HFFc6 (cell line): ENCODE measurements around the gene VMAC. TPM values are rescaled to one million over a fixed set of nuclear protein-coding genes. Genes with fewer than 3 reads are reported as not detected.

Source experiments
- DNase-seq: peaks from one replicate; pipeline ENCODE4 v3.0.0-alpha.2; 2018
- H3K27ac Mint-ChIP-seq: 2 replicates; pipeline ENCODE4 v1.8.0; 2020; ENCODE audit warnings: mild to moderate bottlenecking, mixed read lengths
- H3K27me3 Mint-ChIP-seq: 2 replicates; pipeline ENCODE4 v1.8.0; 2021; ENCODE audit warnings: mild to moderate bottlenecking, moderate library complexity, mixed read lengths; ENCODE audit not compliant: insufficient read depth
- H3K36me3 Mint-ChIP-seq: 2 replicates; pipeline ENCODE4 v1.8.0; 2021; ENCODE audit warnings: low read depth, mixed read lengths
- H3K4me1 Mint-ChIP-seq: 2 replicates; pipeline ENCODE4 v1.8.0; 2020; ENCODE audit warnings: low read depth, mixed read lengths
- H3K4me3 Mint-ChIP-seq: 2 replicates; pipeline ENCODE4 v1.8.0; 2020; ENCODE audit warnings: mild to moderate bottlenecking, moderate library complexity, mixed read lengths
- H3K9me3 Mint-ChIP-seq: 2 replicates; pipeline ENCODE4 v1.8.0; 2020; ENCODE audit warnings: mild to moderate bottlenecking, mixed read lengths
- CTCF ChIP-seq: fragments of 200-600 bp; sonication (generic); IDR thresholded peaks from 2 replicates; pipeline ENCODE4 v1.5.0; 2021; ENCODE audit warnings: antibody characterized with exemption, mild to moderate bottlenecking
- total RNA-seq, 6 experiments: library from RNA; stranded (reverse); fragmentation: NEBNext Ultra II Directional; extraction: Animal tissue kit (Norgen Biotek cat#: 25700); gene quantifications; 2 replicates in 1 of 6; 3 replicates in 5 of 6; pipeline ENCODE4 v1.2.3, GENCODE V29; 2021

Gene VMAC
- total RNA-seq, 6 experiments from 2014 or later: 1.8 to 2.4 (median 1.9) TPM

GRCh38 chr19:5958074-5958850 is 53.6 kb downstream of the VMAC start:
- no peak for DNase-seq
- TF ChIP-seq CTCF: no peak
- Mint-ChIP-seq H3K4me1 (peaks cover 66% of the 10 kb centered on the region), H3K36me3 (peaks cover 5% of the 10 kb centered on the region; the same call in 1 of the 2 replicates), H3K27me3 (peaks cover 1% of the 10 kb centered on the region), H3K27ac (no peak overlapping the region), H3K4me3 (no peak overlapping the region), H3K9me3 (no peaks in the 10 kb centered on the region)

- Mint-ChIP-seq H3K27me3 (peaks cover 2% of the 10 kb centered on the region), H3K36me3 (peaks cover 5% of the 10 kb centered on the region; the same call in 1 of the 2 replicates), H3K9me3 (no peaks in the 10 kb centered on the region), H3K4me1 (peaks cover 60% of the 10 kb centered on the region), H3K4me3 (no peak overlapping the region), H3K27ac (no peak overlapping the region; the same call in 1 of the 2 replicates)
- no peak for DNase-seq
- no peak for TF ChIP-seq CTCF
These were observed 54.1 kb downstream of the VMAC start for GRCh38 chr19:5958851-5959122.

- Mint-ChIP-seq H3K36me3 (0 out of 2 replicates have a peak, but pooled peaks cover under 1% of the 10 kb centered on the region), H3K27me3 (peaks cover 2% of the 10 kb centered on the region), H3K9me3 (no peaks in the 10 kb centered on the region), H3K4me1 (peaks cover 54% of the 10 kb centered on the region), H3K27ac (no peak overlapping the region), H3K4me3 (no peak overlapping the region)
- TF ChIP-seq CTCF: no peak
- DNase-seq: no peak
These were observed 54.8 kb downstream of the VMAC start for GRCh38 chr19:5959260-5960004.

Other genes with a start within 250 kb of the VMAC start
- 10 to 100 TPM; 77.9 to 91.6 (median 80.1) TPM for gene MICOS13, start 224.4 kb upstream of the VMAC start, total RNA-seq
- 1 to 10 TPM; 3.5 to 9.1 (median 4.5) TPM for gene HSD11B1L, start 223.8 kb upstream of the VMAC start, total RNA-seq
- 100 to 1,000 TPM; 712 to 903 (median 850) TPM for gene RPL36, start 214.6 kb upstream of the VMAC start, total RNA-seq
- 10 to 100 TPM; 67.9 to 86.0 (median 72.9) TPM for gene LONP1, start 184.7 kb upstream of the VMAC start, total RNA-seq
- gene CATSPERD, start 184.2 kb upstream of the VMAC start, total RNA-seq: not detected
- gene PRR22, start 120.1 kb upstream of the VMAC start, total RNA-seq: 1 to 10 TPM in 5 of 6 experiments, under 1 TPM in 1; 0.92 to 1.6 (median 1.4) TPM
- 10 to 100 TPM; 15.6 to 20.5 (median 18.3) TPM for gene DUS3L, start 113.7 kb upstream of the VMAC start, total RNA-seq
- not detected for gene NRTN, start 99.8 kb upstream of the VMAC start, total RNA-seq
- gene FUT6, start 65.2 kb upstream of the VMAC start, total RNA-seq: not detected
- not detected for gene FUT3, start 53.4 kb upstream of the VMAC start, total RNA-seq
- gene FUT5, start 34.3 kb upstream of the VMAC start, total RNA-seq: not detected
- gene NDUFA11, start 1.1 kb upstream of the VMAC start, total RNA-seq: 100 to 1,000 TPM; 277 to 334 (median 300) TPM
- 1 to 10 TPM; 2.2 to 2.7 (median 2.3) TPM for gene CAPS, start 9.4 kb downstream of the VMAC start, total RNA-seq
- gene RANBP3, start 73.3 kb downstream of the VMAC start, total RNA-seq: 10 to 100 TPM; 57.6 to 80.9 (median 70.4) TPM
- 1 to 10 TPM; 6.3 to 9.5 (median 6.9) TPM for gene RFX2, start 205.6 kb downstream of the VMAC start, total RNA-seq
- not detected for gene ACSBG2, start 230.8 kb downstream of the VMAC start, total RNA-seq